Trophoblast cell (in vitro differentiated cells and primary cell): ENCODE measurements around the gene CD58.

Experiments used
- DNase-seq, 2 donors: peaks; one replicate each; pipeline ENCODE4 v3.0.0-alpha.2; 2016
- H2AFZ ChIP-seq: 2 replicates; pipeline ENCODE4 v1.6.1; 2013; ENCODE audit warnings: low read length, moderate library complexity, mild to moderate bottlenecking; ENCODE audit not compliant: insufficient read depth, poor library complexity
- H2AK5ac ChIP-seq: 2 replicates; pipeline ENCODE4 v1.6.1; 2013; ENCODE audit warnings: mild to moderate bottlenecking, low read length
- H2BK120ac ChIP-seq: 2 replicates; pipeline ENCODE4 v1.6.1; 2013; ENCODE audit warnings: low read length, mild to moderate bottlenecking, moderate library complexity; ENCODE audit not compliant: insufficient read depth, poor library complexity
- H2BK12ac ChIP-seq: 2 replicates; pipeline ENCODE4 v1.6.1; 2013; ENCODE audit warnings: mild to moderate bottlenecking, low read length, moderate library complexity
- H2BK5ac ChIP-seq: 2 replicates; pipeline ENCODE4 v1.6.1; 2013; ENCODE audit warnings: low read length, low read depth, moderate library complexity, mild to moderate bottlenecking; ENCODE audit not compliant: poor library complexity
- H3K14ac ChIP-seq: 2 replicates; pipeline ENCODE4 v1.6.1; 2013; ENCODE audit warnings: mild to moderate bottlenecking, low read length
- H3K18ac ChIP-seq: 2 replicates; pipeline ENCODE4 v1.6.1; 2013; ENCODE audit warnings: mild to moderate bottlenecking, low read length
- H3K23ac ChIP-seq: 2 replicates; pipeline ENCODE4 v1.6.1; 2013; ENCODE audit warnings: low read length
- H3K27ac ChIP-seq: 2 replicates; pipeline ENCODE4 v1.5.1; 2013; ENCODE audit warnings: low read depth, mild to moderate bottlenecking, inconsistent platforms, low read length, moderate library complexity
- H3K27me3 ChIP-seq: 2 replicates; pipeline ENCODE4 v1.6.1; 2013; ENCODE audit warnings: inconsistent platforms, mild to moderate bottlenecking, low read length, moderate library complexity; ENCODE audit not compliant: insufficient read depth
- H3K36me3 ChIP-seq, 2 experiments: 1 replicate in 1 of 2; 2 replicates in 1 of 2; pipeline ENCODE4 v1.6.1; 2013; ENCODE audit warnings: low read length in 2 of 2, mild to moderate bottlenecking in 2 of 2, moderate library complexity in 1 of 2; ENCODE audit not compliant: insufficient read depth in 2 of 2, control insufficient read depth in 1 of 2
- H3K4ac ChIP-seq: 2 replicates; pipeline ENCODE4 v1.6.1; 2013; ENCODE audit warnings: low read depth, mild to moderate bottlenecking, low read length, moderate library complexity
- H3K4me1 ChIP-seq, 2 experiments: 1 replicate in 1 of 2; 2 replicates in 1 of 2; pipeline ENCODE4 v1.6.1; 2013; ENCODE audit warnings: low read length in 2 of 2, mild to moderate bottlenecking in 2 of 2, moderate library complexity in 1 of 2; ENCODE audit not compliant: insufficient read depth in 2 of 2, control insufficient read depth in 1 of 2
- H3K4me2 ChIP-seq: 2 replicates; pipeline ENCODE4 v1.6.1; 2013; ENCODE audit warnings: inconsistent platforms, mild to moderate bottlenecking, low read length, moderate library complexity
- H3K4me3 ChIP-seq: 2 replicates; pipeline ENCODE4 v1.5.1; 2013; ENCODE audit warnings: mild to moderate bottlenecking, low read depth, low read length, inconsistent platforms
- H3K79me1 ChIP-seq: one replicate; pipeline ENCODE4 v1.6.1; 2013; ENCODE audit warnings: low read length
- H3K79me2 ChIP-seq: 2 replicates; pipeline ENCODE4 v1.6.1; 2013; ENCODE audit warnings: low read length, mild to moderate bottlenecking; ENCODE audit not compliant: control insufficient read depth, insufficient read depth, poor library complexity
- H3K9ac ChIP-seq: 2 replicates; pipeline ENCODE4 v1.6.1; 2013; ENCODE audit warnings: mild to moderate bottlenecking, low read length
- H3K9me3 ChIP-seq: 2 replicates; pipeline ENCODE4 v1.6.1; 2013; ENCODE audit warnings: low read depth, mild to moderate bottlenecking, control low read depth, inconsistent platforms, low read length; ENCODE audit not compliant: insufficient read depth
- H4K12ac ChIP-seq: 2 replicates; pipeline ENCODE4 v1.6.1; 2013; ENCODE audit warnings: low read depth, mild to moderate bottlenecking, low read length, moderate library complexity
- H4K8ac ChIP-seq: 2 replicates; pipeline ENCODE4 v1.6.1; 2013; ENCODE audit warnings: low read depth, mild to moderate bottlenecking, low read length, moderate library complexity
- H4K91ac ChIP-seq: one replicate; pipeline ENCODE4 v1.6.1; 2013; ENCODE audit warnings: low read depth, mild to moderate bottlenecking, low read length, moderate library complexity
- WGBS: extraction: QIAGEN DNeasy Blood & Tissue Kit; methylation state at CpG from one replicate; pipeline ENCODE4 v1.1.7; 2013; ENCODE audit warnings: missing lambda C conversion rate; ENCODE audit not compliant: insufficient read length, insufficient coverage; ENCODE audit errors: extremely low coverage; 5-methylcytosine and 5-hydroxymethylcytosine counted together

Gene CD58

GRCh38 chr1:116485071-116485735 lies 85.6 kb downstream of the CD58 start:
- no peak overlapping the region for H3K4me3 ChIP-seq
- peaks cover 2% of the 10 kb centered on the region for H3K79me1 ChIP-seq
- H2AK5ac ChIP-seq: peak overlapping the region; percentile 12
- peak overlapping the region; percentile 42 for H3K14ac ChIP-seq
- H4K12ac ChIP-seq: peak overlapping the region; percentile 17
- H3K4me1 ChIP-seq: peaks cover 4 to 14% of the 10 kb centered on the region in 2 experiments
- H3K36me3 ChIP-seq: no peaks in the 10 kb centered on the region
- H3K4me2 ChIP-seq: no peak overlapping the region
- no peak overlapping the region for H2BK5ac ChIP-seq
- no peak overlapping the region for H3K23ac ChIP-seq
- no peak overlapping the region for H2AFZ ChIP-seq
- H4K8ac ChIP-seq: peak overlapping the region; percentile 11
- no peak overlapping the region for H3K27ac ChIP-seq
- peak overlapping the region; percentile 16 for H2BK120ac ChIP-seq
- WGBS: no CpG with 5 or more reads among the region's 6 CpGs
- H3K9me3 ChIP-seq: no peaks in the 10 kb centered on the region
- no peak overlapping the region for H3K18ac ChIP-seq
- no peak overlapping the region for H3K9ac ChIP-seq
- H3K79me2 ChIP-seq: no peaks in the 10 kb centered on the region
- no peaks in the 10 kb centered on the region for H3K27me3 ChIP-seq
- peak overlapping the region; percentile 27 for H2BK12ac ChIP-seq
- peak overlapping the region; percentile 67 for H4K91ac ChIP-seq
- no peak overlapping the region for H3K4ac ChIP-seq
- peak; percentile 85 to 97 for DNase-seq

DNA sequence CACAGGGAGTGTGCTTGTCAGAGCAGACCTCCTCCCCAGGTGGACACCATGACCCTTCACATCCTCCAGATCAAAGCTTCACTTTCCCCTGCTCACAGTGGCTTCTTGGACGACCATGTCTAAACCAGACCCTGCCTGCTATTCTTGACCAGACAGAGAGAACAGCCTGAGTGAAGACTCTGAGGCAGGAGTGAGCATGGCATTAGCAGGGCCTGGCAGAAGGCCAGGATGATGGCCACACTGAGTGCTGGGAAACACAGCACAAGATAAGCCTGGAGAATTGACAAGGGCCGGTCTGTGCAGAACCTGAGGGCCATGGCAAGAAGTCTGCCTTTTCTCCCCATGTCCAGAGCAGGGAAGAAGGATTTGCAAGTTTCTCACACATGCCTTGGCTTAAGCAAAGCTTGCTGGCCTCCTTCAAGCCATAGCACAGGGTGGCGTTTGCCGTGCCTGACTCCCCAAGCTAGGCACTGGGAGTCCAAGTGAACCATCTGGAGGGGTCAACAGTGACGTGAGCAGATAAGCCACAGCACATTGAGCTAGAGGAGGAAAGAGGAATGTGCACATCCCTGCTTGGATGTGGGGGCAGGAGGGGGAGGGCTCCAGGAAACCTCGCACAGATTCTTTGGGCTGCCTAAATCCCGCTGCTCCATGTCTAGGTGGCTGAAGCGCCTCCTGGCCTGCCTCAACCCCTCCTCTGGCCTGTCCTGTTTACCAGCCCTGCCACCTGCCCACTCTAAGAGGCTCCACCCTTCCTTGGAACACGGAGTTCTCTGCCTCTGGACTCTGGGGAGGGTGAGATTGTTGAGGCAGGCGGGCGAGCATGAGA lies 87.1 kb downstream of the CD58 start:
- Histone ChIP-seq H3K36me3 (no peaks in the 10 kb centered on the region), H3K18ac (no peak overlapping the region), H2BK120ac (peak overlapping the region; percentile 5), H3K4me1 (peaks cover 4 to 11% of the 10 kb centered on the region in 2 experiments), H2BK5ac (no peak overlapping the region), H3K4ac (no peak overlapping the region), H3K79me1 (peaks cover 2% of the 10 kb centered on the region), H3K14ac (no peak overlapping the region), H2AFZ (no peak overlapping the region), H3K27ac (no peak overlapping the region), H3K23ac (no peak overlapping the region), H3K4me2 (no peak overlapping the region), H4K8ac (no peak overlapping the region), H3K4me3 (no peak overlapping the region), H4K91ac (peak overlapping the region; percentile 16), H4K12ac (no peak overlapping the region), H2AK5ac (peak overlapping the region; percentile 21), H3K27me3 (no peaks in the 10 kb centered on the region), H3K9me3 (no peaks in the 10 kb centered on the region), H3K9ac (no peak overlapping the region), H2BK12ac (no peak overlapping the region), H3K79me2 (no peaks in the 10 kb centered on the region)
- no CpG with 5 or more reads among the region's 11 CpGs for WGBS
- DNase-seq: no peak

- Histone ChIP-seq H2BK5ac (no peak overlapping the region), H4K91ac (peak overlapping the region; percentile 4), H3K4me2 (no peak overlapping the region), H4K8ac (no peak overlapping the region), H3K23ac (no peak overlapping the region), H3K18ac (no peak overlapping the region), H3K27me3 (no peaks in the 10 kb centered on the region), H3K9me3 (peaks cover 2% of the 10 kb centered on the region), H3K9ac (no peak overlapping the region), H2AFZ (no peak overlapping the region), H3K14ac (peak overlapping the region; percentile 43), H3K36me3 (no peaks in the 10 kb centered on the region), H3K4me1 (peaks cover 4 to 7% of the 10 kb centered on the region in 2 experiments), H3K4me3 (no peak overlapping the region), H2AK5ac (peak overlapping the region; percentile 50), H2BK120ac (peak overlapping the region; percentile 66), H3K27ac (no peak overlapping the region), H4K12ac (no peak overlapping the region), H3K4ac (no peak overlapping the region), H3K79me1 (peaks cover 2% of the 10 kb centered on the region), H3K79me2 (no peaks in the 10 kb centered on the region), H2BK12ac (peak overlapping the region; percentile 23)
- DNase-seq: no peak
- no CpG with 5 or more reads among the region's 2 CpGs for WGBS
These were observed 88.3 kb downstream of the CD58 start for GRCh38 chr1:116482490-116482889.

GRCh38 chr1:116481934-116482333 lies 88.9 kb downstream of the CD58 start:
- DNase-seq: no peak
- Histone ChIP-seq H3K4me3 (no peak overlapping the region), H3K14ac (no peak overlapping the region), H3K9ac (no peak overlapping the region), H2BK12ac (no peak overlapping the region), H3K36me3 (no peaks in the 10 kb centered on the region), H3K27me3 (no peaks in the 10 kb centered on the region), H2AFZ (no peak overlapping the region), H3K4me1 (peaks cover 4 to 7% of the 10 kb centered on the region in 2 experiments), H3K18ac (no peak overlapping the region), H4K91ac (peak overlapping the region; percentile 4), H4K8ac (no peak overlapping the region), H3K4ac (no peak overlapping the region), H2AK5ac (no peak overlapping the region), H2BK5ac (no peak overlapping the region), H3K27ac (no peak overlapping the region), H3K79me1 (peaks cover 2% of the 10 kb centered on the region), H3K23ac (no peak overlapping the region), H3K79me2 (no peaks in the 10 kb centered on the region), H3K9me3 (peaks cover 2% of the 10 kb centered on the region), H4K12ac (no peak overlapping the region), H3K4me2 (no peak overlapping the region), H2BK120ac (no peak overlapping the region)
- no CpG with 5 or more reads among the region's 3 CpGs for WGBS
